ENCODE results near the gene SRD5A3. TPM values are rescaled to one million over a fixed set of nuclear protein-coding genes. Genes with fewer than 3 reads are reported as not detected.

The SRD5A3 gene
- total RNA-seq, result 8.3 TPM
- long read RNA-seq, full-length matches to known transcripts, result 15 of 20 reads
- long read RNA-seq, partial matches to known transcripts, result 1 of 20 reads
- long read RNA-seq, other reads (novel, unspliced or antisense), result 4 of 20 reads

- intact Hi-C loops (cut with DNase I), result loop anchor here (5.0 to 10.0 kb wide), 2 partner anchors 51 to 209 kb away; partner anchors contain the start of gene TMEM165
- ATAC-seq (ENCODE audit: poor library complexity) (peak; percentile 99), DNase-seq (peak; percentile 93)
Observed at GRCh38 chr4:55345980-55346850, at the start of gene SRD5A3. TSS of gene SRD5A3 (plus strand) at chr4:55346242. CDS start at chr4:55346337, 95 bp downstream.

DNA sequence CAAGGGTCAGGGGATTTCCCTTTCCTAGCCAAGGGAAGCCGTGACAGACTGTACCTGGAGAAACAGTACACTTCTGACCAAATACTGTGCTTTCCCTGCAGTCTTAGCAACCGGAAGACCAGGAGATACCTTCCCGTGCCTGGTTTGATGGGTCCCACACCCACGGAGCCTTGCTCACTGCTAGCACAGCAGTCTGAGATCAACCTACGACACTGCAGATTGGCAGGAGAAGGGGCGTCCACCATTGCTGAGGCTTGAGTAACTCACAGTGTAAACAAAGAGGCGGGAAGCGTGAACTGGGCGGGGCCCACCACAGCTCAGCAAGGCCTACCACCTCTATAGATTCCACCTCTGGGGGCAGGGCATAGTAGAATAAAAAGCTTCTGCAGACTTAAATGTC, 48.7 kb upstream of the SRD5A3 start:
- intact Hi-C loops (cut with DNase I), result no loop called here
- DNase-seq, result no peak
- ATAC-seq (ENCODE audit: poor library complexity), result no peak

GRCh38 chr4:55303760-55304165, 42.3 kb upstream of the SRD5A3 start:
- DNase-seq (no peak), ATAC-seq (ENCODE audit: poor library complexity) (peak; percentile 71)
- intact Hi-C loops (cut with DNase I), result no loop called here

DNA sequence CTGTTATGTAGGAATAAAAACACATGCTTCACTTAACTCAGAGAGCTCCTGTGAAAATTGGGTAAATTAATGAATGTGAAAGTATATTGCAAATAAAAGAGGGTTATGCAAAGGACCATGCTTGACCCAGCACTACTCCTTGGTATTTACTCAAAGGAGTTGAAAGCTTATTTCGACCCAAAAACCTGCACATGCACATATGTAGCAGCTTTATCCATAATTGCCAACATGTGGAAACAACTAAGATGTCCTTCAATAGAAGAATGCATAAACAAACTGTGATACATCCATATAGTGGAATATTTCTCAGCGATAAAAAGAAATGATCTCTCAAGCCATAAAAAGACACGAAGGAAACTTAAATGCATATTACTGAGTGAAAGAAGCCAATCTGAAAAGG, 41.7 kb upstream of the SRD5A3 start:
- intact Hi-C loops (cut with DNase I), result no loop called here
- no peak for ATAC-seq (ENCODE audit: poor library complexity)
- no peak for DNase-seq

- intact Hi-C loops (cut with DNase I), result no loop called here
- ATAC-seq (ENCODE audit: poor library complexity), result no peak
- DNase-seq, result no peak
Observed at GRCh38 chr4:55308071-55308470, 38.0 kb upstream of the SRD5A3 start.

DNA sequence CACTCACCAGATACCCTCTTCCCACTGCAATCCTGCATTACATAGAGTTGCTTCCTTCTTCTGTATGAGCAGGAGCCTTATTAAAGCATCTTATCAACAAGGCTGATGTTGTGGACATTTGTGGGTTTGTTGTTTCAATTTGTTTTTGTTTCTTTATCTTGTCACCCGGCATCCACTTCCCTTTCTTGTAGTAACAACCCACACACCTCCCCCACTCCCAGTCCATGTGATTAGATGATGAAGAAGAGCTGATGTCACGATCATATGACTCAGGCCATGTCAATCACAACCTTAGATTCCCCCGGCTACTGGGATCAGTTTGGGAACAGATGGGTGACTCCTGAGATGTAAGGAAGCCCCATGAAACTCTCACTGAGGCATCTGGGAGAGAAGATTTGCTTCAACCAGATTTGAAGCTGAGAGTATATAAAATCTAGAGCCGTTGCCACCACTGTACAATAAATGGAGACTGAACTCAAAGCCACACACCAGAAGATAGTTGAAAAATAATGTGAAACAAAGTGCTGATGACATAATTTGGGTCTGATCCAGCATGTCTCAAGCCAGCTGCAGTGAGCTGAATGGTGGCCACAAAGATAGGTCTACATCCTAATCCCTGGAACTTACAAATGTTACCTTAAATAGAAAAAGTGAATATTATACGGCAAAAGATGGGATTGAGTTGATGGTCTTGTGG, 34.1 kb upstream of the SRD5A3 start:
- peak; percentile 80 for ATAC-seq (ENCODE audit: poor library complexity)
- no peak for DNase-seq
- intact Hi-C loops (cut with DNase I), result loop anchor here (10.0 kb wide), 1 partner anchor 127 kb away; no protein-coding TSS in a partner anchor

DNA sequence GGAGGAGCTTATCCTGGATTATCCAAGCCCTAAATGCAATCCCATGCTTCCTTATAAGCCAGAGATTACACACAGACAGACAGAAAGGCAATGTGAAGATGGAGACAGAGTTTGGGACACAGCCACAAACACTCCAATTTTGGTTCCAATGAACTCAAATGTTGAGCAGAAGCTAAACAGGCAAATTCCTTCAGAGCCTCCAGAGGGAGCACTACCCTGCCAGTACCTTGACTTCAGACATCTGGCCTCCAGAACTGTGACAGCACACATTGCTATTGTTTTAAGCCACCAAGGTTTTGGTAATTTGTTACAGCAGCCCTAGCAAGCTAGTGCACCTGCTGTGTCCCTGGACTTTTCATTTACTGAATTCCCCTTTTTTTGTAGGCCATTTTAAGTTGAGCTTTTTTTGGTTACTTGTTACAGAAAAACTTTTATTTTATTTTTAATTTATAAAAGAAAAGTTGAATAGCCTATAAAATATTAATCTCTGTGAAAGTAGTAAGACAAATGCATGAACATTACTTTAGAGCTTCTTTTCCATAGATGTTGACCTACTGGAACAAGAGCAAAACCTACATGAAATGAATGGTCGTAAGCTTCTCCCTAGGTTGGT, 33.4 kb upstream of the SRD5A3 start:
- peak; percentile 93 for ATAC-seq (ENCODE audit: poor library complexity)
- intact Hi-C loops (cut with DNase I), result loop anchor here (10.0 kb wide), 1 partner anchor 128 kb away; no protein-coding TSS in a partner anchor
- no peak for DNase-seq

GRCh38 chr4:55314141-55314820, 31.8 kb upstream of the SRD5A3 start:
- ATAC-seq (ENCODE audit: poor library complexity), result no peak
- DNase-seq, result no peak
- intact Hi-C loops (cut with DNase I), result loop anchor here (10.0 kb wide), 1 partner anchor 129 kb away; no protein-coding TSS in a partner anchor

GRCh38 chr4:55318175-55319129, 27.6 kb upstream of the SRD5A3 start:
- intact Hi-C loops (cut with DNase I), result loop anchor here (10.0 kb wide), 1 partner anchor 134 kb away; no protein-coding TSS in a partner anchor
- DNase-seq (no peak), ATAC-seq (ENCODE audit: poor library complexity) (no peak)

DNA sequence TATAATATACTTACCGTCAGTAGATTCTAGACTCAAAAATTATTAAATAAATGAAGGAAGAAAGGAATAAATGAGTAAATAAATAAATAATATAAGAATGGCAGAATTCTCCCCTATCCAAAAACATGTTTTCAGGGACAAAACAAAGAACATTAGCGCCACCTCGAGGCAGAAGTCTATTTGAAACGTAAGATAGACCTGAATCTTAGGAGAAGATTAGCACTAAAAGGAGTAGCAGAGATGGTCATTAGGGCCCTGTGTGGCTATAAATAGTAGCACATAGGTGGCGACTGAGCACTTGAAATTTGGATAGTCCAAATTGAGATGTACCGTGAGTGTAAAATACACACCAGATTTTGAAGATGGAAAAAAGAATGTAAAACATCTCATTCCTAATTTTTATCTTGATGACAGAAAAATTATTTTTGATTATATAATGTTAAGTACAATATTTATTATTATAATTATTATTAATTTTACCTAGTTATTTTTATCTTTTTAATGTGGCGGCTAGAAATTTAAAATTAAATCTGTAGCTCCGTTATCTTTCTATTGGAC, 24.3 kb upstream of the SRD5A3 start:
- no peak for DNase-seq
- peak; percentile 68 for ATAC-seq (ENCODE audit: poor library complexity)
- intact Hi-C loops (cut with DNase I), result loop anchor here (2.0 kb wide), 2 partner anchors 321 to 351 kb away; no protein-coding TSS in a partner anchor

DNA sequence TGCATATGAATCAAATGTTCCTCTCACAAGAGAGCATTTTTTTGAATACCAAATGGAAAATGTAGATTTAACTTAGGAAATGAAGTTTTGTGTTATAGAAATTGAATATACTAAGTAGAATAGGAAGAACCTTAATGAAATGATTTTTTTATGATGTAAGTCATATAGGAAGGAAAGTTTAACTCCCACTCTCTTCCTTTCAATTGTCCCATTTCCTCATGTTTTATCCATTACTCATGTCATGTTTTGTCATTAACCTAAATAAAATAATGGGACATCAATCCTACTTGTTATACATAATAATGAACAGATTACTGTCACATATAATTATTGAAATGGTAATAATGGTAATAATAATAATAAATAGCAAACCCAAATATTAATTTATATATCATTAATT, 22.7 kb upstream of the SRD5A3 start:
- no peak for ATAC-seq (ENCODE audit: poor library complexity)
- intact Hi-C loops (cut with DNase I), result loop anchor here (2.0 kb wide), 1 partner anchor 323 kb away; no protein-coding TSS in a partner anchor

GRCh38 chr4:55326629-55327028, 19.4 kb upstream of the SRD5A3 start:
- DNase-seq, result no peak
- no peak for ATAC-seq (ENCODE audit: poor library complexity)
- intact Hi-C loops (cut with DNase I), result no loop called here

More for the DNA sequence above, 22.7 kb upstream of the SRD5A3 start:
- no peak for DNase-seq

DNA sequence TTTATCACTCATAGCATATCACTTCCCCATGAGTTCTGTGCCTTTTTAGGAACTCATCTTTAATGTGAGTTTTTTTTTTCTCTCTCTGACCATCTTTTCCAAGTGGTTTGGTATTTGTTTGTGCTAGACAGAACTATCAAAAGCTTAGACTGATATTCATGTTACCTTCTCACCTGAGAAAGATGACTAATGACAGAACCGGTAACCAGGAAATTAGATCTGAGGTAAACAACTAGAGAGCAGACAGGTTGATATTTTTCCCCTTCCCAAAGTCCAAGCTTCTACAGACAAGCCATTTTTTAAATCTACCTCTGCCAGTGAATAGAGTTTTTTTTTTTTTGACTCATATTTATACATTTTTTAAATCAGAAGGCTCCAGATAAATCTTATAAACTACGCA, 17.0 kb upstream of the SRD5A3 start:
- no peak for DNase-seq
- intact Hi-C loops (cut with DNase I), result no loop called here
- no peak for ATAC-seq (ENCODE audit: poor library complexity)

DNA sequence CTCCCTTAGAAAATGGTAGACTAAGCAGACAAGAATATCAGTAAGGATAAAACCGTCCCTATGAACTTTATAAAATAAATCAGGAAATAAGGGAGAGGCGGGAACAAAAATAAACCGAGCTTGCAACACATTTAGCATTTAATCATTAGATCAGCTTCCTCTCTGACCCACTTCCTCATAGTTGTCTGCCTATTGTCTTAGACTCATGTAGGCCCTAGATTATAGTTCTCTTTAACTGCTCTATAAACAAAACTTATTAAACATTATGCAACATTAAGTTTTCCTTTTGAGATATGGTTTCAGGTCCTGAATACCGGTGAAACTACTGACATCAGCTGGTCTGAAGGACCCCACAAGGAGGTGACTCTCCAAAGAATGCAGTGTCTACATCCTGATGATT, 15.8 kb upstream of the SRD5A3 start:
- DNase-seq (no peak), ATAC-seq (ENCODE audit: poor library complexity) (peak; percentile 60)
- intact Hi-C loops (cut with DNase I), result no loop called here

- DNase-seq (no peak), ATAC-seq (ENCODE audit: poor library complexity) (no peak)
- intact Hi-C loops (cut with DNase I), result no loop called here
Observed at GRCh38 chr4:55336138-55337034, 9.7 kb upstream of the SRD5A3 start.

DNA sequence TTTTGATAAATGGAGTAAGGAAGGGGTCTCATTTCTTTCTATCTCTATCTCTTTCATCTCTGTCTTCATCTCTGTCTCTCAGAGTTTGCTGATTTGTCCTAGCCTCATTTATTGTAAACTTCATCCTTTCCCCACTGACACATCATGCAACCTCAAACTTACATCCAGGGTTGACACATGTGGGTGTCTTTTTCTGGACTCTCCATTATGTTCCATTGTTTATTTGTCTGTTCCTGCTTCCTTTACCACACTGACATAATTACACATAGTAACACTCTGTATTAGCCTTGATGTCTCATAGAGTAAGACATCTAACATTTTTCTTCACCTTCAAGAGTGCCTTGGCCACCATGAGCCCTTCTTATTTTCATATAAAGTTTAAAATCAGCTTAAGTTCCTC, 8.1 kb upstream of the SRD5A3 start:
- DNase-seq (no peak), ATAC-seq (ENCODE audit: poor library complexity) (no peak)
- intact Hi-C loops (cut with DNase I), result no loop called here
